Calu3 (cell line): ENCODE measurements around the gene PTPRN2. TPM values are rescaled to one million over a fixed set of nuclear protein-coding genes. Genes with fewer than 3 reads are reported as not detected.

Source experiments
- BruUV-seq: library from RNA; stranded (reverse); fragments of 400-500 nt; replicated peaks from 2 replicates; lab custom pipeline; 2021; lab: Mats Ljungman, UMichigan
- CTCF ChIA-PET: fragments of 300-600 bp; sonication (Branson Sonifier 250); formaldehyde crosslinking; loops from one replicate; lab custom pipeline; 2022; ENCODE audit warnings: antibody characterized with exemption; lab: Charles Lee
- DNase-seq: peaks from one replicate; pipeline ENCODE4 v3.0.0; 2022
- H3K27ac Mint-ChIP-seq: one replicate; pipeline ENCODE4 v1.8.0; 2022; ENCODE audit warnings: mixed read lengths; ENCODE audit not compliant: unreplicated experiment
- H3K27me3 Mint-ChIP-seq: one replicate; pipeline ENCODE4 v1.8.0; 2022; ENCODE audit warnings: mixed read lengths; ENCODE audit not compliant: unreplicated experiment
- H3K36me3 Mint-ChIP-seq: one replicate; pipeline ENCODE4 v1.8.0; 2022; ENCODE audit warnings: mild to moderate bottlenecking, moderate library complexity, mixed read lengths; ENCODE audit not compliant: insufficient read depth, unreplicated experiment
- H3K4me1 Mint-ChIP-seq: one replicate; pipeline ENCODE4 v1.8.0; 2022; ENCODE audit warnings: mild to moderate bottlenecking, low read depth, mixed read lengths; ENCODE audit not compliant: unreplicated experiment
- H3K4me3 Mint-ChIP-seq: one replicate; pipeline ENCODE4 v1.8.0; 2022; ENCODE audit warnings: mild to moderate bottlenecking, low read depth, moderate library complexity, mixed read lengths; ENCODE audit not compliant: unreplicated experiment
- H3K9me3 Mint-ChIP-seq: one replicate; pipeline ENCODE4 v1.8.0; 2022; ENCODE audit warnings: low read depth, mixed read lengths; ENCODE audit not compliant: unreplicated experiment
- intact Hi-C: fragments of 100-400 bp; cut with micrococcal nuclease; formaldehyde crosslinking; loops from one replicate; pipeline ENCODE4 v1.10.0; 2022; ENCODE audit not compliant: unreplicated experiment
- total RNA-seq: library from RNA; stranded (reverse); gene quantifications from 2 replicates; pipeline ENCODE4 v1.2.3, GENCODE V29; 2022
- TF ChIP-seq, protein P1 (sequence below): fragments of 200-600 bp; IDR thresholded peaks from one replicate; pipeline ENCODE4 v1.8.0; 2022; ENCODE audit warnings: antibody characterized with exemption; ENCODE audit not compliant: unreplicated experiment

PTPRN2 gene
- total RNA-seq, 1 experiment from 2014 or later, result 2.0 TPM

DNA sequence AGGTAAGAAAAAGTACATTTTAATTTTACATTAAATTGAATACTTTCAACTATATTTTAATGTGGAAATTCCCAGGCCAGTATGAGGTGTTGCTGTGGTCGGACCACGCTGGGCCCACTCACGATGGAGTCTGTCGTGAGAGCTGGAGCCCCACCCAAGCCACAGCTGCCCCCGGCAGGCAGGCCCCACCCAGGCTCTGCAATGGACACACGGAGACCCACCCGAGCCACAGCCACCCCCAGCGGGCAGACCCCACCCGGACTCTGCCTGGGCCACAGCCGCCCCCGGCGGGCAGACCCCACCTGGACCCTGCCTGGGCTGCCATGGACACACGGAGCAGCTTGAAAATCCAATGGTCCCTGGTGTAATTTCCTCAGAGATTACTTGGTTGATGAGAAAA is 141.3 kb downstream of the PTPRN2 start:
- no peaks in the 10 kb centered on the region for H3K27me3 Mint-ChIP-seq
- BruUV-seq, result no TSS peak
- no peaks in the 10 kb centered on the region for H3K4me1 Mint-ChIP-seq
- no peak overlapping the region for H3K27ac Mint-ChIP-seq
- peaks cover 3% of the 10 kb centered on the region for H3K9me3 Mint-ChIP-seq
- TF ChIP-seq, protein P1, sequence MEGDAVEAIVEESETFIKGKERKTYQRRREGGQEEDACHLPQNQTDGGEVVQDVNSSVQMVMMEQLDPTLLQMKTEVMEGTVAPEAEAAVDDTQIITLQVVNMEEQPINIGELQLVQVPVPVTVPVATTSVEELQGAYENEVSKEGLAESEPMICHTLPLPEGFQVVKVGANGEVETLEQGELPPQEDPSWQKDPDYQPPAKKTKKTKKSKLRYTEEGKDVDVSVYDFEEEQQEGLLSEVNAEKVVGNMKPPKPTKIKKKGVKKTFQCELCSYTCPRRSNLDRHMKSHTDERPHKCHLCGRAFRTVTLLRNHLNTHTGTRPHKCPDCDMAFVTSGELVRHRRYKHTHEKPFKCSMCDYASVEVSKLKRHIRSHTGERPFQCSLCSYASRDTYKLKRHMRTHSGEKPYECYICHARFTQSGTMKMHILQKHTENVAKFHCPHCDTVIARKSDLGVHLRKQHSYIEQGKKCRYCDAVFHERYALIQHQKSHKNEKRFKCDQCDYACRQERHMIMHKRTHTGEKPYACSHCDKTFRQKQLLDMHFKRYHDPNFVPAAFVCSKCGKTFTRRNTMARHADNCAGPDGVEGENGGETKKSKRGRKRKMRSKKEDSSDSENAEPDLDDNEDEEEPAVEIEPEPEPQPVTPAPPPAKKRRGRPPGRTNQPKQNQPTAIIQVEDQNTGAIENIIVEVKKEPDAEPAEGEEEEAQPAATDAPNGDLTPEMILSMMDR, result no peak
- CTCF ChIA-PET, result no interaction called here
- no peak for DNase-seq
- H3K36me3 Mint-ChIP-seq, result no peaks in the 10 kb centered on the region
- intact Hi-C loops, result no loop called here
- no peak overlapping the region for H3K4me3 Mint-ChIP-seq

DNA sequence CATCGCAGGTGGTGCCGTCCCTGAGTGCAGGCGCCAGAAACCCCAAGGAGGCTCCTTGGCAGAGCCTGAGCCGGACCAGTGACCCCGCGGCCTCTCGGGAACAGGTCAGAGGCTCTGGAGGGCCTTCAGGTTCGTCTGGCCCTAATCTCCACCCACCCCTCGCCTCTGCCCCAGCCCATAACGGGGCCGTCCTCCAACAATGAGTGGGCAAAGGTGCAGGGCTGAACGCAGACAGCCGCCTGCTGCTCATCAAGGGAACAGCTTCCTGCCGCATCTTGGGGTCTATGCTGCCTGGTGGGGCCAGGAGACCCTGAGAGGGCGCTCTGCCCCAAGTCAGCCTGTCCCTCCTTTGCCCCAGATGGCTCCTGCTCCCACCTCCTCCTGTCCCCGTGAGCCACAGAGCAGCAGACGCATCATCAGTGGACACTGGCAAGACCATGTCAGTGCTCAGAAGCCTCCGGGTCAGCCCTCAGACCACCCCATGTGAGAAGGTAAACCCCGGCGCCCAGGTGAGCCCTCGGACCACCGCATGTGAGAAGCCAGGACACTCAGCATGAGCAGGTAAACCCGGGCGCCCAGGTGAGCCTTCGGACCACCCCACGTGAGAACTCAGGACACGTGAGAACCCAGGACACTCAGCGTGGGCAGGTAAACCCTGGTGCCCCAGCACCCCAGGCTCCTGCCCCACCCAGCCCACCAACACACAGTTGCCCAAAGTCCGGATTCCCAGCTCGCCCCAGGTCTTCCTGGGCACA is 142.0 kb downstream of the PTPRN2 start:
- CTCF ChIA-PET, result interaction anchor here (0.7 kb wide), 1 partner anchor 546 kb away, joined by 3 read pairs; no protein-coding TSS in a partner anchor
- Mint-ChIP-seq H3K27me3 (no peaks in the 10 kb centered on the region), H3K27ac (no peak overlapping the region), H3K4me3 (no peak overlapping the region), H3K36me3 (no peaks in the 10 kb centered on the region), H3K4me1 (no peaks in the 10 kb centered on the region), H3K9me3 (peaks cover 7% of the 10 kb centered on the region)
- intact Hi-C loops, result no loop called here
- BruUV-seq, result no TSS peak
- DNase-seq, result no peak
- TF ChIP-seq, protein P1, result no peak

DNA sequence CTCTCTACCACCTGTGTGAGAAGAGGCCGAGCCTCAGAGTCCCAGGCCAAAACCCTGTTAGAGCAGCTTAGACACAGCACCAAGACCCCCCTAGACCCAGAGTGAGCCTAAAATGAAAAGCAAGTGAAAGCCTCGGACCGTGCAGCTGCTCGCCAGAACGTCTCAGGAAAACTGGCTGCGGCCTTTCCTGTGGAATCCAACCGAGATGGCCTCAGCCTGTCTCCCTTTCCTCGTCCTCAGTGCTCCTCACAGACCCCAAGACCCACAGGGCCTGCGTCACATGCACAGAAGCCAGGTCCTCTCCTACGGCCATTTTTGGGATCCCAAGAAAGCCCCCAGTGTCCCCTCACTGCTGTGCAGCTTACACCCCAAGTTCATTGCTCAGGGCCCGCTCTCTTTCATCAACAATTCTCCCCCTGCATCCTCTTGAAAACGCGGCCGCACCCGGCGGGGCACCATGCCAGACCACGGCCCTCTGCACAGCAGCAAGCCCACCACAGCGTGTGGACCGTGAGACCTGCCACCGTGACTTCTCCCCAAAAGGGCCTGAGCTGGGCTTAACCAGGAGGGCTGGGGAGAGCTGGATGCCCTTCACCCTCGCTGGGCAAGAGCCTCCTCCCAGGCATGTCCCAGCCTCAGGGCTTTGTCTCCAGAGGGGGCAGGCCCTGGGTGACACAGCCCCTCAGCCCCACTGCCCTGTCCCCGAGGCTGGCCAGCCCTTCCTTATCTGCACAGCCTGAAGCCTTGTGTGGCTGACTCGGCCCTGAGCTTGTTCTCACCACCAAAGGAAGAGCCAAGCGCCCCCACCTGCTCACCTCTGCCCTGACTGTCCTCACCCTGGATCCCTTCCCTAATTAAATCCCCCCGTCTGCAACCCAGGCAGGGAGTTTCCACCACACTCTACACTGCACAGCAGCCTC is 142.9 kb downstream of the PTPRN2 start:
- CTCF ChIA-PET, result interaction anchor here (0.7 kb wide), 1 partner anchor 547 kb away, joined by 3 read pairs; no protein-coding TSS in a partner anchor
- Mint-ChIP-seq H3K36me3 (no peaks in the 10 kb centered on the region), H3K27me3 (no peaks in the 10 kb centered on the region), H3K4me1 (no peaks in the 10 kb centered on the region), H3K27ac (no peak overlapping the region), H3K4me3 (no peak overlapping the region), H3K9me3 (peaks cover 12% of the 10 kb centered on the region)
- no peak for DNase-seq
- intact Hi-C loops, result no loop called here
- TF ChIP-seq, protein P1, result no peak
- no TSS peak for BruUV-seq

DNA sequence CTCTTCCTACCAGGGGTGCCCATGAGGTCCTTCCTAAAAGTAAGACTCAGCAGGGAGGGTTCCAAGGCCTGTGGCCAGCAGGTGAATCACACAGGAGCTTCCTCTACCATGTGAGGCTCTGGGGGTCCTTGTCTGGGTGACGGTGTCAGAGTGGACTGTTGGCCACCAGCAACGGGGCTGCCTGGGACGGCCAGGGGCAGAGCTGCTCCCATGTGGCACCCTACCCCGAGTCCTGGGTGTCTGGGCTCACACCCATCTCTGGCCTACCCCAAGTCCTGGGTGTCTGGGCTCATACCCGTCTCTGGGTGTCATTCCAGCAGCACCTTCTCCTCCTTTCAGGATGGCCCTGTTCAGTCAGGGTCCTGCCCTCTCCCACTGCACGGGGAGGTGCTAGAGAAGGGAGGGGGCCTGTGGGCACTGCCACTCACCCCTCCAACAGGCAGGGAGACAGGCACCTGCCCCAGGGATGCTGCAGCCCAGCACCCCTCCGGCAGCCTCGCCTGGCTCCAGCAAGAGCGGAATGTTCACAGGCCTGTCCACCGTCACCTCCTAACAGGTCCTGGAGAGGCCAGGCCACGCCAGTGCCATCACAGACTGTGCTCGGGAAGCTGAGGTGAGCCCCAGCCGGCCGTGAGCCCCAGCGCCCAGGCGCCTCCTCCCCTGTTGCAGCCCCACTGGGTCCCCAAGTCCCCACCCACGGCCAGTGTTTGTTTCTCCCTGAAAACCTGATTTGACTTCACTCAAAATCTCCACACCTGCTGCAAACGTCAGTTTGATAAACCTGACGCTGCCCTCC is 143.7 kb downstream of the PTPRN2 start:
- CTCF ChIA-PET, result no interaction called here
- BruUV-seq, result no TSS peak

More for the DNA sequence above, 143.7 kb downstream of the PTPRN2 start:
- Mint-ChIP-seq H3K27me3 (no peaks in the 10 kb centered on the region), H3K4me1 (no peaks in the 10 kb centered on the region), H3K9me3 (peaks cover 12% of the 10 kb centered on the region), H3K4me3 (no peak overlapping the region), H3K36me3 (no peaks in the 10 kb centered on the region), H3K27ac (no peak overlapping the region)
- intact Hi-C loops, result no loop called here
- TF ChIP-seq, protein P1, result no peak
- DNase-seq, result no peak
